A549 treated with DMSO at 1 μM for 4 hours (cell line): ENCODE measurements around the gene FAM13B. TPM values are rescaled to one million over a fixed set of nuclear protein-coding genes. Genes with fewer than 3 reads are reported as not detected.

Experiments
- total RNA-seq: library from RNA; stranded (reverse); fragments of 200-300 nt; extraction: Qiagen RNA extraction; gene quantifications from 5 replicates; pipeline ENCODE4 v1.2.3, GENCODE V29; 2022; ENCODE audit warnings: low read depth

FAM13B gene
- total RNA-seq = 12.8 to 19.2 TPM (median 14.1 TPM) in 5 replicates

GRCh38 chr5:138032572-138033385 is at the start of gene FAM13B:
FAM13B (minus strand) TSS chr5:138033079; CDS start chr5:138019111, 13,968 bp downstream.

GRCh38 chr5:137888863-137889759 is 143.8 kb downstream of the FAM13B start, which contains the start of gene PKD2L2:
PKD2L2 (plus strand) TSS chr5:137889457; CDS start chr5:137889492, 35 bp downstream.

Other genes with a start within 250 kb of the FAM13B start
- not detected in 5 replicates for gene MYOT, start 165.2 kb downstream of the FAM13B start, total RNA-seq
- 0.06 to 0.08 TPM in 2 of 5 replicates, not detected in the others for gene PKD2L2, start 143.6 kb downstream of the FAM13B start, total RNA-seq
- not detected in 5 replicates for gene WNT8A, start 51.0 kb upstream of the FAM13B start, total RNA-seq
- not detected in 5 replicates for gene NME5, start 106.3 kb upstream of the FAM13B start, total RNA-seq
- gene BRD8, start 145.6 kb upstream of the FAM13B start, total RNA-seq = 50.3 to 59.3 TPM (median 57.1 TPM) in 5 replicates
- 43.0 to 53.6 TPM (median 47.9 TPM) in 5 replicates for gene KIF20A, start 146.0 kb upstream of the FAM13B start, total RNA-seq
- 27.7 to 33.9 TPM (median 31.8 TPM) in 5 replicates for gene CDC23, start 180.2 kb upstream of the FAM13B start, total RNA-seq
- 0.05 to 0.10 TPM (median 0.07 TPM) in 5 replicates for gene GFRA3, start 241.5 kb upstream of the FAM13B start, total RNA-seq